Measurements from ENCODE around the gene OS9.
"Not testable (repeated sequence)": the region's sequence is repeated elsewhere in the genome, so short reads cannot be mapped to it uniquely, and the experiment has no call there.

OS9 gene

DNA sequence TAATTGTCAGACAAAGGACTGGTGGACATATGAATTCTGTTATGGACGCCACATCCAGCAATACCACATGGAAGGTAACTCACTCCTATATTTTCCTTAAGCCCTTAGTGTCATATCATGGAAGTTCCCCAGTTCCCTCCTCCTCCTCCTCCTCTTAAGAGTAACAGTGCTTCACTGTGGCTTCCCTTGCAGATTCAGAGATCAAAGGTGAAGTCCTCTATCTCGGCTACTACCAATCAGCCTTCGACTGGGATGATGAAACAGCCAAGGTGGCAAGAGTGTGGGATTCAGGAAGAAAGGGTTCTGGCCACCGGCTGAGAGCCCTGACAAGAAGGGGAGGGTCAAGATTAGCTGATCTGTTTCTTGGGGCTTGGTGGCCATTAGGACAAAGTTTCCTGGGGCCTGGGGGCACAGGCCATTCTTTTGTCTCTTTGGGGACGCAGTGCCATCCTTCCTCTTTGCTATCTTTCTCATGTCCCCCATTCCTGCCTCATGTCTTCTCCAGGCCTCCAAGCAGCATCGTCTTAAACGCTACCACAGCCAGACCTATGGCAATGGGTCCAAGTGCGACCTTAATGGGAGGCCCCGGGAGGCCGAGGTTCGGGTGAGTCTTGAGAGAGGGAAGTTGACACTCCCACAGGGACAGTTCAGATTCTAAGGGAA lies 2.0 kb downstream of the OS9 start:
- DNase-seq = no peak

DNA sequence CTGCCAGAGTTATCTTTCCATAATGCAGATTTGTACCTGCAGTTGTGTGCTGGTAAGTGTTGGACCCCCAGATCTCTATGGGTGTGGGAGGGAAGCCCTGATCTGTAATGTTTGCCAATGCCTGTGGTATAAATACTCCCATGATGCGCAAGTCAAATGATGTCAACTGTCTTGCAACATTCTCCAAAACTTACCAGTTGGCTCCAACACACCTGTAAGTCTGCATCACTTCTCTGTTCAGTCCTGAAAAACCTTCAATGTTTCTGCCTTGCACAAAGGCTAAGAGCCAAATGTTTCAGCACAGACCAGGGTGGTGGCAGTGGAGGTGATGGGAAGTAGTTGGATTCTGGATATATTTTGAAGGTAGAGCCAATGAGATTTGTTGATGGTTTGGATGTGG lies 3.1 kb downstream of the OS9 start:
- DNase-seq = no peak

DNA sequence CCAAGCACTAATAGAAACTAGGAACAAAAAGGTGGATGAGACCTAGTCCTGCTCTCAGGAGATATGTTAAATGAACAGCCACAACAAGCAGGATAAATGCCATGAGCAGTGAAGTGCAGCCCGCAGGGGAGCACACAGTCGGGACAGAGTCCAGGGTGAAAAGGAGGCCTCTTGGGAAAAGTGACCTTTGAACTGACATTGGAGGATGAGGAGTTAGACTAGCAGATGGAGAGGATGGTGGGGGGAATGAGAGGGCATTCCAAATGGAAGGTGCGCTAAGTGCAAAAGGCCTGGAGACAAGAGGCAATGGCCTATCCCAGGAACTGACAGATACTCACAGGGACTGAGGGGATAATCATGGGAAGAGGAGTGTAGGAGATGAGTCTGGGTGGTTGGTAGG lies 4.5 kb downstream of the OS9 start:
- DNase-seq = no peak

DNA sequence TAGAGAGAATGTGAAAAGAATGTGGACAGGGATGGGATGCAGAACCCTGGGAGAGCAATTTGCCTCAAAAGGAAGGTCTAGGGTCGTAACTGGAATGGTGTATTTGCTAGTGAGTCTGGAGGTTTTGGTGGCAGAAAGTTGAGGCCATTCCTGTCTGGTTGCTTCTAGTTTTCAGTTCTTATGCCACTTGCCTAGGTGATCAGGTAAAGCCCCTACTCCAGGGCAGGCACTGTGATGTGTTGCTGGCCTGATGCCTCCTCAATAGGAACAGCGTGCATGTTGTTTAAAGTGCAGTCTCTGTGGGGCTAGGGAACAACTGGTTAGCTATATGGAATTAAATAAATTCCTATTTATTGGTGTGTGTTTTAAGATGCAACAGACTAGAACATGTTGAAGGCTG lies 6.4 kb downstream of the OS9 start:
- DNase-seq = no peak

DNA sequence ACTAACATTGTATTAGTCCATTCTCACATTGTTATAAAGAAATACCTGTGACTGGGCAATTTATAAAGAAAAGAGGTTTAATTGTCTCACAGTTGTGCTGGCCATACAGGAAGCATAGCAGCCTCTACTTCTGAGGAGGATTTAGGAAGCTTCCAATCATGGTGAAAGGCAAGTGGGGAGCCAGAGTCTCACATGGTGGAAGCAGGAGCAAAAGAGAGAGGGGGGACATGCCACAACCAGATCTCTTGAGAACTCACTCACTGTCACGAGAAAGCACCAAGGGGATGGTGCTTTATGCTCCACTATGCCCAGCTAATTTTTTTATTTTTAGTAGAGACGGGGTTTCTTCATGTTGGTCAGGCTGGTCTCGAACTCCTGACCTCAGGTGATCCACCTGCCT lies 13.3 kb downstream of the OS9 start:
- DNase-seq = no peak

DNA sequence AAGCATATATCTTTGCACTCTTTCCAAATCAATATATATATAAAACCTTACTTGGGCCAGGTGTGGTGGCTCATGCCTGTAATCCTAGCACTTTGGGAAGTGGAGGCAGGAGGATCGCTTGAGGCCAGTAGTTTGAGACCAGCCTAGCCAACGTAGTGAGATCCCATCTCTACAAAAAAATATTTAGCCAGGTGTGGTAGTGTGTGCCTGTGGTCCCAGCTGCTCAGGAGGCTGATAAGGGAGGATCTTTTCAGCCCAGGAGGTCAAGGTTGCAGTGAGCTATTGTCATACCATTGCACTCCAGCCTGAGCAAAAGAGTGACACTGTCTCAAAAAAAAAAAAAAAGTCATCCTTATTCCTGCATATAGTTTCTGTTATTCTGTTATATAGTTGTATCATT lies 14.4 kb downstream of the OS9 start:
- no peak for DNase-seq

DNA sequence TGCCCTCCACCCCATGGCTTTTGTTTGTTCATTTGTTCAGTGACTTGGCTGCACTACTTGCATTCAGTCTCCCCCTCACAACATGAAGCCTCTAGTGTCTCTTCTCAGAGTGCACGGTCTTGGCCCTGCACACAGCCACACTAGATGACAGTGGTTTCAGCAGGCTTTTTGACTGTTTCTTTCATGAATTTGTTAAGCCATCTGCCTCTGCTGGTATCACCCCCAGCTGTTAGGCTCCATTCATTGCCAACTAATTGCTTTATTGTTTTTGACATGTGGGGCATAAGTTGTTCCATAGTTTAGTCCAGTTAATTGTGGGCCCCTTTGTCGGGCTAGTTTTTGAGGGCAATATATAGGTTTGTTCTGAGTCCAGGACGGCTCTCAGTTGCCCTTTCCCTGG lies 18.8 kb downstream of the OS9 start:
- DNase-seq = no peak

DNA sequence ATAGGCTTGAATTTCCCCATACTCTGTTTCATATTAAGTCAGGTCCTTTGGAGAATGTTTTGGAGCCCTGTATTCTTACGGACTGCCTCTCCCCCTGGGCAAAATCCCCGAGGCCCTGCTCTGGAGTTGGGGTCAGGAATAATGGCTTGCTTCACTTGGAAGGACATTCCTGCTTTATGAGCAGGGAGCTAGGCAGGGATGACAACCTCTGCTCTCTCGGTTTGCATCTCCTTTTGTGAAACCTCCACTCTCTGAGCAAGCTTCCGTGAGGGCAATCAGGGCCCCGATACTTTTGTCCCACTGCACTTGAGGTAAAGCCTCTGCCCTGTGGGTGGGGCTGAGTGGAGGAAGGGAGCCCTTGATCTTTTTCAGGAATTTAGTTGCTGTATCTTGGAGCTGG lies 19.3 kb downstream of the OS9 start:
- no peak for DNase-seq

DNA sequence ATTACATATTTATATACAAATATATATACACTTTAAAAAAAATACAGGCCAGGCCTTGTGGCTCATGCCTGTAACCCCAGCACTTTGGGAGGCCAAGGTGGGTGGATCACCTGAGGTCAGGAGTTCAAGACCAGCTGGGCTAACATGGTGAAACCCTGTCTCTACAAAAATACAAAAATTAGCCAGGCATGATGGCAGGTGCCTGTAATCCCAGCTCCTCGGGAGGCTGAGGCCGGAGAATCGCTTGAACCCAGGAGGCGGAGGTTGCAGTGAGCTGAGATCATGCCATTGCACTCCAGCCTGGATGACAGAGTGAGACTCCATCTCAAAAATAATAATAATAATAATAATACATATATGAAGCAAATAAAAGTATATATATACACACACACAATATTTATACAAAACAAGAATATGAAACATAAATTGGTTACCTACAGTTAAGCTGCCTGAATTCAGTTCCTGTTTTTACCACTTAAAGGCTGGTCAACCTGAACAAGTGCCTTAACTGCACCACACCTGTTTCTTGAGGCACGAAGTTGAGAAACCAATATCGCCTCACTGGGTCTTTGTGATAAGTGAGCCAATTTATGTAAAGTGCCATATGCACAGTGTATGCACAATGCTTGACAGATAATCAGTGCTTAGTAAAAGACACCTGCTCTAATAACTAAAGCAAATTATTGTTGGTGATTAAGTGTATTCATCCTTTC lies 21.3 kb downstream of the OS9 start:
- not testable (repeated sequence) for DNase-seq

DNA sequence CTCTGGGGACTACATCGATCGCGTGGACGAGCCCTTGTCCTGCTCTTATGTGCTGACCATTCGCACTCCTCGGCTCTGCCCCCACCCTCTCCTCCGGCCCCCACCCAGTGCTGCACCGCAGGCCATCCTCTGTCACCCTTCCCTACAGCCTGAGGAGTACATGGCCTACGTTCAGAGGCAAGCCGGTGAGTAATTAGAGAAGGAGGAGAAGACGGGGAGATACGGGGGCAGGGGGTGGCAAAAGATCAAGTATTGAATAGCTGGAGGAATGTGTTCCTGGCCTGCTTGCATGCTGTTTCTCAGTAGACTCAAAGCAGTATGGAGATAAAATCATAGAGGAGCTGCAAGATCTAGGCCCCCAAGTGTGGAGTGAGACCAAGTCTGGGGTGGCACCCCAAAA lies 21.9 kb downstream of the OS9 start:
- no peak for DNase-seq

DNA sequence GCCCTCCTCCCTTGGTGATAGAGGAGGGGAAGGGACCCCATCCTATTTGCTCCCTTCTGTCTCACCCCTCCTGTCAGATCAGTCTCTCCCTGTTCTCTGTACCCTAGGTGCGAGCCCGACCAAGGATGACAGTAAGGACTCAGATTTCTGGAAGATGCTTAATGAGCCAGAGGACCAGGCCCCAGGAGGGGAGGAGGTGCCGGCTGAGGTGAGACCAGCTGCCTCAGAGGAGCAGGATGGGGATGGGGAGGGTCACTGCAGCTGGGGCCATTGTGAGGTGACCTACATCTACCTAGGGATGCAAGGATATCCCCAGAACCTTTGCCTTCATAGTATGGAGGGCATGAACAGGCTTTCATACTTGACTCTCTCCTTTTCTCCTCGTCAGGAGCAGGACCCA lies 22.4 kb downstream of the OS9 start:
- DNase-seq = no peak

DNA sequence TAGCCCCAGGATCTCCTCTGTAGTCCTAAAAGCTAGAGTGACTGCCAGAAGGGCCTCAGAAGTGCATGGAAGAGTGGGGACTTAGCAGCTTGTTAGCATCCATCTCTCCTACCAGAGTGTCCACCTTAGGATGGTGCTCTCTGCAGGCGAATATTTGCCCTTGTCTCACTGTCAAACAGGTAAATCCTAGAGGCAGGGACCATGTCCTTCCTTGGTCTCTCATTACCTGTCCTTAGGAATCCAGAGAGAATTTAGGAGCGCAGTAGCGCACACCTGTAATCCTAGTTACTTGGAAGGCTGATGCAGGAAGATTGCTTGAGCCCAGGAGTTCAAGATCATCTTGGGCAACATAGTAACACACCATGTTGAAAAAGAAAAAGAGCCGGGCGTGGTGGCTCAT lies 23.2 kb downstream of the OS9 start:
- no peak for DNase-seq

DNA sequence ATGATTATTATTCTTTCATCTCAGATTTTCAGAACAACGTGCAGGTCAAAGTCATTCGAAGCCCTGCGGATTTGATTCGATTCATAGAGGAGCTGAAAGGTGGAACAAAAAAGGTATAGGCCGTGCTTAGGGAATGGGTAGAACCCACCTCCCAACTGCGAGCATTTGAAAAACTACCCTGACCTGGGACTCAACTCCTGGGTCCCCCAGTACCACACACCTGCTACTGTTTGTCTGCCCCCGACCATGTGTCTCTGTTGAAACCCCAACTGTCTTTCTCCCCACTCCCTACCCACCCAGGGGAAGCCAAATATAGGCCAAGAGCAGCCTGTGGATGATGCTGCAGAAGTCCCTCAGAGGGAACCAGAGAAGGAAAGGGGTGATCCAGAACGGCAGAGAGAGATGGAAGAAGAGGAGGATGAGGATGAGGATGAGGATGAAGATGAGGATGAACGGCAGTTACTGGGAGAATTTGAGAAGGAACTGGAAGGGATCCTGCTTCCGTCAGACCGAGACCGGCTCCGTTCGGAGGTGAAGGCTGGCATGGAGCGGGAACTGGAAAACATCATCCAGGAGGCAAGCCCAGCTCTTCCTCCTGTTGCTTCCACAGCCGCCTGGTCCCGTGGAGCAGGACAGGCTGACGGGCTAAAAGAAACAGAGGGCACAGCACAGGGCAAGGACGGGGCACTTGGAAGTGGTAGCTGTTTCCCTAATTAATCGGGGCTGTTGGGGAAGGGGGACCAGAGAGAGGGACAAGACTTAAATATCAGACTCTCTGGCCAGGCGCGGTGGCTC lies 24.1 kb downstream of the OS9 start:
- no peak for DNase-seq

DNA sequence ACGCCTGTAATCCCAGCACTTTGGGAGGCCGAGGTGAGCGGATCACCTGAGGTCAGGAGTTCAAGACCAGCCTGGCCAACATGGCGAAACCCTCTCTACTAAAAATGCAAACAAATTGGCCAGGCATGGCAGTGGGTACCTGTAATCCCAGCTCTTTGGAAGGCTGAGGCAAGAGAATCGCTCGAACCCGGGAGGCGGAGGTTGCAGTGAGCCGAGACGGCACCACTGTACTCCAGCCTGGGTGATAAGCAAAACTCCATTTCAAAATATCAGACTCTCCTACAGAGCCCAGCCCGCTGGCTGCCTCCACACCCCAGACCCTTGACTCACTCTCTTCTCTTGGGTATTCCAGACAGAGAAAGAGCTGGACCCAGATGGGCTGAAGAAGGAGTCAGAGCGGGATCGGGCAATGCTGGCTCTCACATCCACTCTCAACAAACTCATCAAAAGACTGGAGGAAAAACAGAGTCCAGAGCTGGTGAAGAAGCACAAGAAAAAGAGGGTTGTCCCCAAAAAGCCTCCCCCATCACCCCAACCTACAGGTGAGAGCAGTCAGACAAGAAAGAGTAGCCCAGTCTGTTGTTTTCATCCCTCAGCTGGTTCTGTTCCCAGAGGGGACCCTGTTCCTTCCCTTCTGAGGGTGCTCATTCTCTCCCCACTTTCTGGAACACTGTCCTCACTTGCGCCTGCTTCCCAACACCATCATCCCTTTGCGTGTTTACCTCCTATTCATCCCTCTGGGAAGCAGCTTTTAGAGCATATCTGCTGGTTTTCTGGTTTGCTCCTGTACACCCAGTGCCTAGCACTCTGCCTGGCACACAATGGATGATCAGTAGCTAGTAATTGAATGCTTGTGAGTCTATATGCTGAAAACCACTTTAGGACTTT lies 25.0 kb downstream of the OS9 start:
- no peak for DNase-seq

DNA sequence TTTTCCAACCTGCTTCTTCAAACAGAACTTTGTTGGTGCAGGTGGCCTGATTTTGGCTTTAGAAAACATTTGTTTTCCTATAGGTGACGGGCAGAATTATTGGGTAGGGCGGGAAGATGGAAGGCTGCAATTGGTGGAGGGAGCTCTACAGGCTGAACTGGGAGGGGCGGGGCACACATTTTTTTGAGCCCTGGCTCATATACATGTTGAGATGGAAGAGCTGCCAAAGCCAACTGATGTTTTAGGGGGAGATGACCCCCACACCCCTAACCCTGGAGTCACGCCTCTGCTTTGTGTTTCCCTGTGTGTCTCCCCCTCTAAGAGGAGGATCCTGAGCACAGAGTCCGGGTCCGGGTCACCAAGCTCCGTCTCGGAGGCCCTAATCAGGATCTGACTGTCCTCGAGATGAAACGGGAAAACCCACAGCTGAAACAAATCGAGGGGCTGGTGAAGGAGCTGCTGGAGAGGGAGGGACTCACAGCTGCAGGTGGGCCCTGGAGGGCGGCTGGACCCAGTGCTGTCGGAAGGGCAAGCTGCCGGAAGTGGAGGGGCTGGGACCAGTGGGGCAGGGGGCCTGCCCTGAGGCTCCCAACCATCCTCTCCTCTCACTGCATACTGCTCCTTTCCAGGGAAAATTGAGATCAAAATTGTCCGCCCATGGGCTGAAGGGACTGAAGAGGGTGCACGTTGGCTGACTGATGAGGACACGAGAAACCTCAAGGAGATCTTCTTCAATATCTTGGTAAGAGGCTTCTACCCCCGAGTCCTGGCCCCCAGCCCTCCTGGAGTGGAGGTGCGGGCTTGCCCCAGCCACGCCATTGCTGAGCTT lies 26.1 kb downstream of the OS9 start:
- DNase-seq = no peak

DNA sequence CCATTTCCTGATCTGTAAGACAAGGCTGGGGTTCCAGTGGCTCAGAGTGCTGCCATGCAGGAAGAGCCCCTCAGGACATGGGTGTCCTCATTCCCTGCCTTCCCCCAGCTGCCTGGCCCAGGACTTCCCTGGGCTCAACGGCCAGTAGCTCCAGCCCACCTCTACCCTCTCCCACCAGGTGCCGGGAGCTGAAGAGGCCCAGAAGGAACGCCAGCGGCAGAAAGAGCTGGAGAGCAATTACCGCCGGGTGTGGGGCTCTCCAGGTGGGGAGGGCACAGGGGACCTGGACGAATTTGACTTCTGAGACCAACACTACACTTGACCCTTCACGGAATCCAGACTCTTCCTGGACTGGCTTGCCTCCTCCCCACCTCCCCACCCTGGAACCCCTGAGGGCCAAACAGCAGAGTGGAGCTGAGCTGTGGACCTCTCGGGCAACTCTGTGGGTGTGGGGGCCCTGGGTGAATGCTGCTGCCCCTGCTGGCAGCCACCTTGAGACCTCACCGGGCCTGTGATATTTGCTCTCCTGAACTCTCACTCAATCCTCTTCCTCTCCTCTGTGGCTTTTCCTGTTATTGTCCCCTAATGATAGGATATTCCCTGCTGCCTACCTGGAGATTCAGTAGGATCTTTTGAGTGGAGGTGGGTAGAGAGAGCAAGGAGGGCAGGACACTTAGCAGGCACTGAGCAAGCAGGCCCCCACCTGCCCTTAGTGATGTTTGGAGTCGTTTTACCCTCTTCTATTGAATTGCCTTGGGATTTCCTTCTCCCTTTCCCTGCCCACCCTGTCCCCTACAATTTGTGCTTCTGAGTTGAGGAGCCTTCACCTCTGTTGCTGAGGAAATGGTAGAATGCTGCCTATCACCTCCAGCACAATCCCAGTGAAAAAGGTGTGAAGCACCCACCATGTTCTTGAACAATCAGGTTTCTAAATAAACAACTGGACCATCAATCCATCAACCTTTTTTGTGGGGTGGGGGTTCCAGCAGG lies 27.0 kb downstream of the OS9 start:
- no peak for DNase-seq

DNA sequence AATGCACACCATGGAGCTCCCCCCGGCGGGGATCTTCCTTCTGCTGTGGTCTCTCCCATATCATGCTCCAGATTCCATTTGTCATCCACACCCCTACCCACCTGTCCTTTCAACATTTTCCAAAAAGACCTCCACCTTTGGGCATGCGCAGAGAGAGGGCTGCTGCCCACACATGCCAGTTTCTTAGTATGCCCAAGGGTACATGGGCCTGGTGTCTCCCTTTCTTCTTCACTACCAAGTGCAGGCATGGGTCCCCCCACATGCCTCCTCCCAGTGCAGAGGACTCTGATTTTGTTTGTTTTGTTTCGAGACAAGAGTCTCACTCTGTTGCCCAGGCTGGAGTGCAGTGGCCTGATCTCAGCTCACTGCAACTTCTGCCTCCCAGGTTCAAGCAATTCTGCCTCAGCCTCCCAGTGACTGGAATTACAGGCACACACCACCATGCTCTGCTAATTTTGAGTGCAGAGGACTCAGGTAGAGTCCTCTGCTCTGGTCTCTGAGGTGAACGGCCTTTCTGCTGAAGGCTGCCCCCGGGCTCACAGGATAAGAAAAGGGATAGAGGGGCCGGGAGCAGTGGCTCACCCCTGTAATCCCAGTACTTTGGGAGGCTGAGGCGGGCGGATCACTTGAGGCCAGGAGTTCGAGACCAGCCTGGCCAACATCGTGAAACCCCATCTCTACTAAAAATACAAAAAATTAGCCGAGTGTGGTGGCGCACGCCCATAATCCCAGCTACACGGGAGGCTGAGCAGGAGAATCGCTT lies 28.1 kb downstream of the OS9 start:
- DNase-seq = not testable (repeated sequence)

DNA sequence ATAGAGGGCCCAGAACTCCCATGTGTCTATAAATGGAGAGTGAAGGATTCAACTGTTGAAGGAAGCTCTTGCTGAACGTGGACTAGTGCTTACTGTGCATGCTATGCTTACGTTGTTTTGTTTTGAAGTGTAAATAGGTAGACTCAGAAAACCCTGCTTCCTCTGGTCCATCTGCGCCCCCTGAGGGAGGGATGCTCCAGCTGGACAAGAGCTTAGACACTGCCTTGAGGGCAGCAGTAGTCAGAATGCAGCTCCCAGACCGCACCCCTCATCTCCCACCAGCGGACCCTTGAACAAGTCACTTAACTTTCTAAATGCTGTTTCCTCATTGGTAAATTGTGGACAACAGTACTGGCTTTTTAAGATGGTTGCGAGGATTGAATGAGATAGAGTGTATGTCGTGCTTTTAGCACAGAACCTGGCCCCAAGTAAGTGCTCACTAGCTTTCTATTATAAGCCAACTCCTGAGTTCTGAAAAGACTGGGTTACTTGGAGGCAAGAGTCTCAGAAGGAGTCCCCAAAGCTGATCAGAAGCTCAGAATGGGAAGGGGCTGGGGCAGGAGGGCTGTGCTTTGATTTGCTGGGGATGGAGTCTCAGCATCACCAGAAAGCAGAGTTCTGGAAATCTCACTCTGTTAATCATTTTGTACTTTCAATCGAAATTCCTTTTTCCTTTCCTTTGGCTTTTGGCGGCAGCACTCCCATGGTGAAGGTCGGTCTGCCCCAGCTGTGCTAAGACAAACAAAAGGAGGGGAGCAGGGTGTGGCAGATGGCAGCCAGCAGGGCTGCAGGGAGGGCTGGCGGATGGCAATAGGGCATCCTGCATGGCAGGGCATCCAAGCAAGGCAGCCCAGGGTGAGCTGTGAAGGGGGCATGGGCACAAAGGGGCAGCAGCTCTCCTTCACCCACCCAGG lies 29.0 kb downstream of the OS9 start:
- no peak for DNase-seq

DNA sequence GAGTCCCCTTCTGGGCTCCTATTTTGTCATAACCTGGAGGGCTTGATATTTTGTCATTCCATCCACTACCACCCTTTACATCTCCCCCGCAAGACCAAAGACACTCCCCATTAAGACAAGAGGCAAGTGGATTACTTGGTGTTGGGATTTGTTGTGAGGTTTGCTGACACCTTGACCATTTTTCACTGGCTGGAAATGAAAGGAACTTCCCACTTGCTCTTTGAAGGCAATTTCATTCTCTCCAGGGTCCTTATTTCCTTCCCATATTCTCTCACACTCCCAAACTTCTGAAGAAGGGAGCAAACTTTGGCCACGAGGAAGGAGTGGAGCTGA lies 29.7 kb downstream of the OS9 start:
- no peak for DNase-seq

Data from DMS153 (cell line).